H1 (cell line): ENCODE results near the gene DNM1L. TPM values are rescaled to one million over a fixed set of nuclear protein-coding genes. Genes with fewer than 3 reads are reported as not detected.

Source experiments
- CTCF ChIA-PET: fragments of 300-600 bp; sonication (Branson Sonifier 250); formaldehyde crosslinking; loops from one replicate; lab custom pipeline; 2021; ENCODE audit not compliant: partially characterized antibody; lab: Charles Lee
- POLR2A ChIA-PET: fragments of 300-600 bp; sonication (Branson Sonifier 250); formaldehyde crosslinking; loops from one replicate; lab custom pipeline; 2021; ENCODE audit warnings: inconsistent platforms; ENCODE audit not compliant: partially characterized antibody; lab: Charles Lee
- DNase-seq, 2 experiments: peaks; one replicate each; pipeline versions ENCODE4 v3.0.0 to v3.0.0-alpha.2; 2010 to 2022; ENCODE audit warnings: low spot score in 2 of 2, low read depth in 1 of 2, mixed read lengths in 1 of 2
- FAIRE-seq: peaks from 2 replicates; lab custom pipeline; 2011; peaks lifted over from hg19 to GRCh38; lab: Jason Lieb, UNC
- H2AFZ ChIP-seq: 2 replicates; pipeline ENCODE4 v1.8.1; 2012; ENCODE audit warnings: low read length, inconsistent platforms
- H2AK5ac ChIP-seq: 2 replicates; pipeline ENCODE4 v1.6.1; 2013; ENCODE audit warnings: low read depth, low read length
- H2BK120ac ChIP-seq: replicated peaks from 2 replicates; pipeline ENCODE3; 2013; ENCODE audit warnings: low read depth, low read length, inconsistent platforms
- H2BK12ac ChIP-seq: 2 replicates; pipeline ENCODE4 v1.6.1; 2013; ENCODE audit warnings: low read depth, low read length
- H2BK15ac ChIP-seq: 2 replicates; pipeline ENCODE4 v1.6.1; 2013; ENCODE audit warnings: low read length
- H2BK20ac ChIP-seq: 2 replicates; pipeline ENCODE4 v1.6.1; 2013; ENCODE audit warnings: low read length
- H2BK5ac ChIP-seq: 2 replicates; pipeline ENCODE4 v1.6.1; 2013; ENCODE audit warnings: low read depth, low read length
- H3K14ac ChIP-seq: 2 replicates; pipeline ENCODE4 v1.6.1; 2013; ENCODE audit warnings: inconsistent platforms; ENCODE audit not compliant: insufficient read length
- H3K18ac ChIP-seq: 2 replicates; pipeline ENCODE4 v1.6.1; 2013; ENCODE audit warnings: low read length; ENCODE audit errors: extremely low read depth
- H3K23ac ChIP-seq: 2 replicates; pipeline ENCODE4 v1.6.1; 2013; ENCODE audit warnings: inconsistent platforms; ENCODE audit not compliant: insufficient read length
- H3K23me2 ChIP-seq: 2 replicates; pipeline ENCODE4 v1.6.1; 2013; ENCODE audit warnings: low read depth, low read length
- H3K27ac ChIP-seq: 2 replicates; pipeline ENCODE4 v1.6.1; 2011; ENCODE audit warnings: low read depth, low read length, inconsistent platforms
- H3K27me3 ChIP-seq, 4 experiments: replicated peaks in 1 of 4; 1 replicate in 1 of 4; 2 replicates in 3 of 4; pipeline versions ENCODE4 v1.6.1 to v1.8.1; 2011 to 2013; ENCODE audit warnings: low read length in 3 of 4, mild to moderate bottlenecking in 3 of 4, inconsistent platforms in 2 of 4, mixed read lengths in 2 of 4, moderate library complexity in 1 of 4; ENCODE audit not compliant: control insufficient read depth in 3 of 4, insufficient read depth in 3 of 4; ENCODE audit errors: extremely low read depth in 1 of 4
- H3K36me3 ChIP-seq, 4 experiments: 2 replicates each; pipeline versions ENCODE4 v1.6.1 to v1.8.1; 2011 to 2013; ENCODE audit warnings: mild to moderate bottlenecking in 4 of 4, low read length in 3 of 4, moderate library complexity in 2 of 4, control low read depth in 1 of 4, inconsistent platforms in 1 of 4; ENCODE audit not compliant: insufficient read depth in 4 of 4, control insufficient read depth in 2 of 4
- H3K4ac ChIP-seq: replicated peaks from 2 replicates; pipeline ENCODE3; 2013; ENCODE audit warnings: low read length, low read depth, mixed read lengths, inconsistent platforms; ENCODE audit not compliant: insufficient read length
- H3K4me1 ChIP-seq, 4 experiments: replicated peaks in 1 of 4; 1 replicate in 1 of 4; 2 replicates in 3 of 4; pipeline versions ENCODE4 v1.6.1 to v1.8.1; 2011 to 2013; ENCODE audit warnings: low read length in 3 of 4, inconsistent platforms in 2 of 4, mixed read lengths in 1 of 4; ENCODE audit not compliant: insufficient read depth in 4 of 4, control insufficient read depth in 3 of 4
- H3K4me2 ChIP-seq, 2 experiments: 2 replicates each; pipeline versions ENCODE4 v1.6.1 to v1.8.1; 2011 to 2013; ENCODE audit warnings: low read depth in 2 of 2, low read length in 2 of 2, control low read depth in 1 of 2, inconsistent platforms in 1 of 2, mild to moderate bottlenecking in 1 of 2; ENCODE audit not compliant: insufficient read depth in 1 of 2
- H3K4me3 ChIP-seq, 4 experiments: fragments of 200-600, 300-600 bp in 1 of 4; sonication (generic), shearing (Covaris generic), sonication (Bioruptor Twin) in 1 of 4; 2 replicates each; pipeline versions ENCODE4 v1.5.1 to v1.8.1; 2011 to 2016; ENCODE audit warnings: low read length in 4 of 4, low read depth in 3 of 4, control low read depth in 2 of 4, inconsistent platforms in 2 of 4, mild to moderate bottlenecking in 2 of 4, mixed read lengths in 1 of 4, moderate library complexity in 1 of 4; ENCODE audit not compliant: insufficient read depth in 2 of 4; ENCODE audit errors: extremely low read depth in 1 of 4
- H3K56ac ChIP-seq: replicated peaks from 2 replicates; pipeline ENCODE3; 2013; ENCODE audit warnings: low read depth, mild to moderate bottlenecking, mixed read lengths, low read length, inconsistent platforms; ENCODE audit not compliant: insufficient read length
- H3K79me1 ChIP-seq: 2 replicates; pipeline ENCODE4 v1.6.1; 2013; ENCODE audit warnings: low read depth, low read length, control low read depth
- H3K79me2 ChIP-seq, 2 experiments: 2 replicates each; pipeline versions ENCODE4 v1.6.1 to v1.8.1; 2012 to 2013; ENCODE audit warnings: low read length in 2 of 2, mild to moderate bottlenecking in 2 of 2, inconsistent platforms in 1 of 2; ENCODE audit not compliant: insufficient read depth in 2 of 2, control insufficient read depth in 1 of 2
- H3K9ac ChIP-seq, 4 experiments: replicated peaks in 1 of 4; 1 replicate in 1 of 4; 2 replicates in 3 of 4; pipeline versions ENCODE4 v1.6.1 to v1.8.1; 2011 to 2013; ENCODE audit warnings: low read depth in 3 of 4, low read length in 3 of 4, control low read depth in 2 of 4, mild to moderate bottlenecking in 2 of 4, moderate library complexity in 2 of 4, inconsistent platforms in 1 of 4; ENCODE audit errors: extremely low read depth in 1 of 4
- H3K9me3 ChIP-seq, 2 experiments: 2 replicates each; pipeline versions ENCODE4 v1.6.1 to v1.8.1; 2012 to 2013; ENCODE audit warnings: mild to moderate bottlenecking in 2 of 2, moderate library complexity in 2 of 2, control low read depth in 1 of 2, inconsistent platforms in 1 of 2, low read depth in 1 of 2, low read length in 1 of 2, mixed read lengths in 1 of 2; ENCODE audit not compliant: insufficient read depth in 2 of 2
- H4K20me1 ChIP-seq, 2 experiments: replicated peaks in 1 of 2; 2 replicates each; pipeline versions ENCODE3 to v1.8.1; 2011 to 2013; ENCODE audit warnings: inconsistent platforms in 2 of 2, low read length in 2 of 2, mild to moderate bottlenecking in 1 of 2; ENCODE audit not compliant: insufficient read depth in 2 of 2, control insufficient read depth in 1 of 2
- H4K5ac ChIP-seq: 2 replicates; pipeline ENCODE4 v1.6.1; 2013; ENCODE audit warnings: low read length, low read depth, mixed read lengths, inconsistent platforms; ENCODE audit not compliant: insufficient read length
- H4K8ac ChIP-seq: 2 replicates; pipeline ENCODE4 v1.8.0; 2013; ENCODE audit warnings: mild to moderate bottlenecking, moderate library complexity, low read length, inconsistent platforms; ENCODE audit not compliant: insufficient read depth; ENCODE audit errors: extremely low read depth
- H4K91ac ChIP-seq: replicated peaks from 2 replicates; pipeline ENCODE3; 2013; ENCODE audit warnings: low read length, mixed read lengths, inconsistent platforms; ENCODE audit not compliant: insufficient read length
- HDAC2 ChIP-seq, 2 experiments: fragments of 300-600 bp in 1 of 2; sonication (generic) in 1 of 2; IDR thresholded peaks; 2 replicates each; pipeline ENCODE4 v1.6.1; 2011 to 2012; ENCODE audit warnings: low read depth in 2 of 2, low read length in 2 of 2, mild to moderate bottlenecking in 2 of 2, moderate library complexity in 2 of 2, borderline replicate concordance in 1 of 2, inconsistent platforms in 1 of 2
- SIRT6 ChIP-seq: IDR thresholded peaks from one replicate; pipeline ENCODE4 v1.7.1; 2012; ENCODE audit warnings: low read length, inconsistent platforms
- WGBS, 2 experiments: shearing (Covaris generic) in 1 of 2; methylation state at CpG; one replicate each; pipeline versions ENCODE4 v1.1.6 to v1.1.7; 2013 to 2015; ENCODE audit warnings: low lambda C conversion rate in 2 of 2, mixed read lengths in 2 of 2, inconsistent platforms in 1 of 2, low coverage in 1 of 2, missing lambda C conversion rate in 1 of 2; ENCODE audit not compliant: insufficient replicate concordance in 2 of 2, insufficient coverage in 1 of 2, insufficient read length in 1 of 2; ENCODE audit errors: extremely low coverage in 1 of 2, missing lambda C conversion rate in 1 of 2; 5-methylcytosine and 5-hydroxymethylcytosine counted together
- polyA plus RNA-seq, 7 experiments: library from polyadenylated mRNA; depleted of rRNA in 3 of 7; stranded (reverse) in 5 of 7; unstranded in 2 of 7; fragments of >200 nt in 5 of 7; fragments of 200-250 nt in 2 of 7; gene quantifications; 1 replicate in 5 of 7; 2 replicates in 1 of 7; 4 replicates in 1 of 7; pipeline versions ENCODE4 v1.2.1 to v1.2.3, GENCODE V29; 2011 to 2013; ENCODE audit warnings: missing spikeins in 2 of 7, mixed read lengths in 2 of 7
- total RNA-seq: library from RNA; stranded (reverse); fragmentation: NEBNext Ultra II Directional; extraction: Animal tissue kit (Norgen Biotek cat#: 25700); gene quantifications from 2 replicates; pipeline ENCODE4 v1.2.1, GENCODE V29; 2021

The DNM1L gene
- total and polyA plus RNA-seq, 2 of the 8 experiments (the other 6 are each of a cell fraction or from before 2014, with no cell fraction given): 23.7 to 93.9 TPM

DNA sequence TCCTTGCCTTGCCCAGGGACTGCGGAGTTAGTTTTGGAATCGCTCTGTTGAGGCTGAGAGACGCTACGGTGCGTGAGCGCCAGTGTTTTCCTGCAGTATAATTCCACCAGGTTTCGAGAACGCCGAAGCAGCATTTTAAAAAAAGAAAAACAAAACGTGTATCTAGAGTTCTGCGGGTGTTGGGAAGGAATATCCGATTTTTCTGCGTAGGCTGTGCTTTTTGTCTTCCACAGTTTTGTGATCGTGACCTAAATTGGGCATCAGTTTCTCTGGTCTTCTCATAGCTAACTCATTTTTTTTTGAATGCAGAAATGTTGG, 778 bp downstream of the DNM1L start:
- Histone ChIP-seq H3K4me3 (peak overlapping the region; percentile 73 to 97 (median 92)), H4K91ac (peak overlapping the region; percentile 79), H3K23me2 (0 out of 2 replicates have a peak, but pooled peaks cover 2% of the 10 kb centered on the region), H4K8ac (peak overlapping the region; percentile 96), H2BK15ac (no peak overlapping the region), H4K20me1 (peaks cover 0 to 2% of the 10 kb centered on the region in 2 experiments), H3K4me1 (peaks cover 0 to 2% (median 0%) of the 10 kb centered on the region in 4 experiments; a peak in 1 of 7 replicates), H3K23ac (no peak overlapping the region), H3K36me3 (no peaks in the 10 kb centered on the region), H2BK5ac (peak overlapping the region; percentile 38; the same call in 1 of the 2 replicates), H2AK5ac (no peak overlapping the region), H3K56ac (peak overlapping the region; percentile 5), H3K14ac (no peak overlapping the region), H3K79me2 (peaks cover 8 to 52% of the 10 kb centered on the region in 2 experiments; a peak in 3 of 4 replicates), H3K9me3 (no peaks in the 10 kb centered on the region), H3K27ac (peak overlapping the region; percentile 84), H3K4me2 (peak overlapping the region; percentile 66 to 75), H3K18ac (peak overlapping the region; percentile 52; the same call in 1 of the 2 replicates), H4K5ac (peak overlapping the region; percentile 34), H2BK120ac (no peak overlapping the region), H3K27me3 (no peaks in the 10 kb centered on the region), H2BK12ac (no peak overlapping the region), H3K4ac (no peak overlapping the region), H3K79me1 (no peaks in the 10 kb centered on the region; the same call in none of the 2 replicates), H2AFZ (peak overlapping the region; percentile 29; the same call in 1 of the 2 replicates), H2BK20ac (no peak overlapping the region), H3K9ac (peak overlapping the region; percentile 44 to 95 (median 88))
- ChIA-PET POLR2A (interaction anchor here (0.7 to 1.8 kb wide), 3 partner anchors 9 to 61 kb away, joined by 3 to 5 read pairs (median 4); no protein-coding TSS in a partner anchor), CTCF (interaction anchor here (1.1 kb wide), 1 partner anchor 322 kb away, joined by 3 read pairs; no protein-coding TSS in a partner anchor)
- 1% methylated on average over 14 of the region's 14 CpGs; no CpG with 5 or more reads in 1 of the 2 experiments for WGBS, 2 experiments
- TF ChIP-seq SIRT6 (no peak), HDAC2 (IDR thresholded peaks at IDR 0.05; ENCODE audit: borderline replicate concordance in 1 of 2, low read depth in 2 of 2, low read length in 2 of 2) (0 out of 4 replicates have a peak, but pooled peaks of 1 of the 2 experiments have one; percentile 1)
- no peak for DNase-seq
- FAIRE-seq: no peak
